GDM1 (cell line): ENCODE results near the gene PARD3B.

Experiments
- DNase-seq: peaks from one replicate; lab custom pipeline; 2025; lab: John Stamatoyannopoulos, UW

The PARD3B gene

DNA sequence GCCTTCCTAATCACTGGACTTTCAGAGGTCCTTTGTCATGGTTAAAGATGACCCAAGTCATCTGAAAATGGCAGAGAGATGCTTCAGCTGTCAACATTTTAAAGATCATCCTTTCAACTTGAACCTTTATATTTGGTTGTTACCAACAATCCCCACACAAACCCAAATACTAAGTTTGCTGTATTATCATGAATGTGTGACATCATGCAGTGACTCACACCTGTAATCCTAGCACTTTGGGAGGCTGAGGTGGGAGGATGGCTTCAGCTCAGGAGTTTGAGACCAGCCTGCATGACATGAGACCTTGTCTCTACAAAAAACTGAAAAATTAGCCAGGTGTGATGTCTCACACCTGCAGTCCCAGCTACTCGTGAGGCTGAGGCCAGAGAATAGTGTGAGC is 1081.8 kb downstream of the PARD3B start:
- no peak for DNase-seq

DNA sequence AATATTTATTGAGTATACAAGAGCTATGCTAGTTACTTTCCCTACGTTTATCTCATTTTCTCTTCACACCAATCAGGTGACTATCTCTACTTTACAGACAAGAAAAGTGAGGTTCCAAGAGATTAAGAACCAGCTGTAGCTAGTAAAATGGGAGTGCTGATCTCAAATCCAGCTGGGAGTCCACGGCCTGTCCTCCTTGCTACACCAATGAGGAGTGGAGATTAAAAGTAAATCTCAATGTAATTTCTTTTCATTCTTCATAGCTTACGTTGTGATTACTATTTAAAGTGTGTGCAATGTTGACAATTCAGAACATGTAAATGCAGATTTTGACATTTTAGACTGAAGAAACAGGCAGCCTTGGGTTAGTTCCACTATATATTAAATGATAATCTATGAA is 1083.1 kb downstream of the PARD3B start:
- DNase-seq, result no peak

DNA sequence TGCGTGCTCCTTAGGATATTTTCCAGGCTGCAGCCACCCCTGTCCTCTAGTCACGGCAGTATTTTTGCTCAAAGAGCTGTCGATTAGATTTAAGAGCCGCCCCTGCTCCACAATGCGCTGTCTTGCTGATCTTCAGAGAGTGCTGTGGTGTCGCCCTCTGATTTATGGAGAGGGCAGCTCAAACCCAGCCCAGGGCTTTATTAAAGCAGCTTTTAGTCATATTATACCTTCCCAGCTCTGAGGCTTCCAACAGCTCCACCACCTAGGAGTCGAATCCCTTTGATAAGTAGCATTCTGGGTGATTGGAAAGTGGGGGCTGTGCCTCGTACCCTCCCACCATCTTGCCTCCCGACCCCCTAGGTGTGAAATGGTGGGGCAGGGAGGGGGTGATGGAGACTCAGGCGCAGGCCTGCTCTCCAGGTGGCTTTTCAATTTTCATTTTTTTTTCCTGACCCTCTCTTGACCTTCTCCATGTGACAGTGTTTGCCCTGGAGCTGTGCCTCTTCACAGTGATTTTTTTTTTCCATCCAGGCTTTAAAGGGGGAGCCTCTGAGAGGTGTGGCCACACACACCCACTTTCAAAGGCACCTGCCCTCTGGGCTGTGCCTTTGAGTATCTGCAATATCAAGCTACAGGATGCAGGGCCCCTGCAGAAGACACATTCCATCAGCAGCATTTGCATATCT is 1084.0 kb downstream of the PARD3B start:
- DNase-seq, result no peak

DNA sequence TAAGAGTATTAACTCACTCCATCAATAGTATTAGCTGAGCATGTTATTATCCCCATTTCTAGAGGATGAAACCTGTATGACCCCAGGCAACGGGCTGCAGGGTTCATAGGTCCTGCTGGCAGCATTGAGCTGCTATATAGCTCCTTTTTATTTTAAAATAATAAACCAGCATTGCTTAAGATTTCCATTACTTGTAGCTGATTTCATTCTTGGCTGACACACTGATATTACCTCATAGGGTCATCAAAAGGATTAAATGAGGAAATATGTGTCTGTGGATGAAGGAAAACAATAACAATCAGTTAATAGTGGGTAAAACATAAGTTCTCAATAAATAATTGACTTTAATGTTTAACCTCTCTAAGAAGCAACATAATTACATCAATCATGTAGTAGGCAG is 1088.7 kb downstream of the PARD3B start:
- DNase-seq, result no peak

DNA sequence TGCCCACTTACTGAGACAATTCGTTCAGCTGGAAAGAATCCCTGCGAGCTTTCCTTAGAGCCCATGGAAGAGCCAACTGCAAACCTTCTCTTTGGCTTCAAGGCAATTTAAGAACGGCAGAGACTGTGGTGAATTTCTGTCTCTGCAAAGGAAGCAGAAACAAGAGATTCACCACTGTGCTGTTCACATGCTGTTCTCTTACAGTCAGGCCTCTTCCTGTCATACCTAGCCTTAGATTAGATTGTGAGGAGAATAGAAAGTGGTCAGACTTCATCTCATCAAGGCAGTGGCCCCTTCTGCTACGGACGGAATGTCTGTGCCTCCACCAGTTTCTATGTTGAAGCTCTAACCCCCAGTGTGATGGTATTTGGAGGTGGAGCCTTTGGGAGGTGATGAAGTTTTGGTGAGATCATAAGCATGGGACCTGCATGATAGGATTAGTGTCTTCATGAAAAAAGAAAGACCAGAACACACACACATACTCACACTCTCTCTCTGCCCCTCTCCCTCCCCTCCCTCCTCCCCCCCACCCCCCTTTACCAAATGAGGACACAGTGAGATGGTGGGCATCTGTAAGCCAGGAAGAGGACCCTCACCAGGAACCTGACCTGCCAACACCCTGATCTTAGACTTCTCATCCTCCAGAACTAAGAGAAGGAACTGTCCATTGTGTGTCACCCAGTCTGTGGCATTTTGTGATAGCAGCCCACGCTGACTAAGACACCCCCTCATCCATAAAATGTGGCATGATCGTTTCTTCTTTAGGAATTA is 1091.5 kb downstream of the PARD3B start:
- no peak for DNase-seq

DNA sequence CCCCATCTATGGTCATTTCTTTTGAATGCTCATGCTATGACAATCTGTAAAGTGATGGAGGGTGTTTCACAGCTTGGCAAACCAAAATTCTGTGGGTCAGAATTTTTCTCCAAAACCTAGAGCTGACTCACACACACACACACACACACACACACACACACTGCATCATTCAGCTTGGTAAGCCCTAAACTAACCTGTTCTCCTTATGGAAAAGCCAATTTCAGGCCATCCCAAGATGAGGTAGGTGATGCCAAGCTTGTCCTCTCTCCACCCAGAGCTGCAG is 1092.0 kb downstream of the PARD3B start:
- no peak for DNase-seq

DNA sequence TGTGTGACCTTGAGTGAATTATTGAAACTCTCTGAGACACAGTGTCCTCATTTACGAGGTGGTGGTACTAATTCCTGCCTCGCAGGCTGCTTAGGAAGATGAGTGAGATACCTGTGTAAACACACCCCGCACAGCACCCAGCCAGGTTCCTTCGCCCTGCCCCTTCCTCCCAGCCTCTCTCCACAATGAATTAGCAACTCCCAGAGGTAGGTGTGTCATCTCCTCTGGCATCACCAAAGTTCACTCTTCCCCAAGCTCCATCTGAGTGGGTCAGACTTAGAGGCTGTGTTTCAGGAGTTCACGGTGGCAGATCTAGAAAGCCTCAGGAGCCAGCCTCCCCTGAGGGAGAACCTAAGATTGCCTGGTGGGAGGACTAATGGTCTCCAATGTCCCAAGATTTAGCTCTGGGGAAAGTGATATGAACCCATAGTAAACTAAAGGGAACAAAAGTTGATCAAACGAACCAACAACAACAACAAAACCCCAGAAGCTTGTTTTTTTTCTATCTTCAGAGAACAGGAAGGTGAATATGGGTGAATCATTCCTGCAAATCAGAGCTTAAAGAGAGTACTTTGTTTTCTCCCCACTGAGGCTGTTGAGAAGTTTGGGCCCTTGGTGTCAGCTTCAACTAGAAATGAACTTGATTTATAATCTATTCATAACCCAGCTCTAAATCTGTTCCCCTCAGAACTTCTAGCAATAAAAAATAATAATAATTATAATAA is 1092.7 kb downstream of the PARD3B start:
- no peak for DNase-seq

DNA sequence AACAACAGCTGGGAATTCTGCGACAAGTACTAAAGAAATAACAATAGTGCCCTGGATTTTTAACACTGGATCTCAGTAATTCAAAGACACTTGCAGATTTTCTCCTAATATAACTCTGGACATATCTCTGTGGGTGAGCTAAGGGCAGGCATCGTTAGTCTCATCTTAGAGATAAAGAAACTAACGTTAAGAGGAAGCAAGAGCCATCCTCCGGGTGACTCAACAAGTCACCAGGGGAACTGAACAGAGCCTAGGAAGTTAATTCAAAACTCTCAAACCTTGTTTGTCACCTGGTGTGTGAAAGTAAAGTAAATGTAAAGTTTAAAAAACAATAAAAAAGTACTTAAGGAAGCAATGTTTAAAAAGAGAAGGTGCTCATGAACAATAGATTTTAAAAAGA is 1095.4 kb downstream of the PARD3B start:
- no peak for DNase-seq

DNA sequence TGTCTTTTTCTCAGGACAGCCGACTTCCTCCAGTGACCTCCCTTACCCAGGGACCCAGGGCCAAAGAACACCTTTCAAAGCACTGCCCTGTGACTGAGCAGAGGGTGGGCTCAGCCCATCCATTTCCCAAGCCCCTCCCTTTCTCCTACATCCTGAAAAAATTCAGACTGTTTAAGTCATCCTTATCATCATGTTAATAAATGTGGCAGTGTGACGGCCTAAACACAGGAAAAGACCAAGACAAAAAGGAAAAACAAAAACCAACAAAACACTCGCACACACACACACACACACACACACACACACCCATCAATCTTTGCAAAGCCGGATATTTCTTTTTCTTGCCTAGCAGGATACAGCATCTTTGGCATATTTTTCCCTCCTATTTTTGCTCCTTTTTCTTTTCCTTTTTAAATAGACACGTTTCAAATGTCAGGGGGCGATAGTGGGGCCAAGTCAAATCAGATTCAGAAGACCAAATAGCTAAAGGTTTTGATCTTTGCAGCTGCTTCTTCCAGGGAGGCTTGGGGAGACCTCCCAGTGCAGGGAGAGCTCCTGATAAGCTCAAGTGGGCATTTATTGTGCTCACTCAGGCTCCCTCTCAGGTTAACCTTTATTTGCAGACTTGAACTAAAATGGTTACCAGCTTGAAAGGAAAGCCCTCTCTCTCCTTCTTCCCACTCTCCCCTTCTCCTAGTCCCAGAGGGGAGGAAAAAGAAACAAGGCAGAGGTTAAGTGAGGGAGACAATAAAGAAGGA is 1097.5 kb downstream of the PARD3B start:
- no peak for DNase-seq

DNA sequence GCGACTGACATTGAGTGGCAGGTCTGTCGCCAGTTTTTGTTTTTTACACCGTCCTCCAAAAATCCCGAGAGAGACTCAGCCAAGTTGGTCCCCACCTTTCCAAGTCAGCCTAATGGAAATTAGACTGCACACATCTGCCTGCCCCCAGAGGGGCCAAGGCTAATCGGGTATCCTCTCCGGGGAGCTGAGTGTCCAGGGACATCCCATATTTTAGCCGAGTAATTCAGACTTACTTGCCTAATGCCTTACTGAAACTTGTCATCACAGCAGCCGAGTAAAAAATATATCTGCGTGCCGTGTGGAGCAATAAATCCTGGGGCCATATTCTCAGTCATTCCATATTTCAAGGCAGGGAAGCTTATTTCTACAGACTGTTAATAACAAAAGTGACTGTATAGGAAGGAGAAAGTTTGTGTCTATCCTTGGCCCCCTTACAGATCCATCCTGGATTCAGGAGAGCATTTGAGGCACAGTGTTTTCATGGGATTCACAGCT is 1098.2 kb downstream of the PARD3B start:
- DNase-seq, result no peak

DNA sequence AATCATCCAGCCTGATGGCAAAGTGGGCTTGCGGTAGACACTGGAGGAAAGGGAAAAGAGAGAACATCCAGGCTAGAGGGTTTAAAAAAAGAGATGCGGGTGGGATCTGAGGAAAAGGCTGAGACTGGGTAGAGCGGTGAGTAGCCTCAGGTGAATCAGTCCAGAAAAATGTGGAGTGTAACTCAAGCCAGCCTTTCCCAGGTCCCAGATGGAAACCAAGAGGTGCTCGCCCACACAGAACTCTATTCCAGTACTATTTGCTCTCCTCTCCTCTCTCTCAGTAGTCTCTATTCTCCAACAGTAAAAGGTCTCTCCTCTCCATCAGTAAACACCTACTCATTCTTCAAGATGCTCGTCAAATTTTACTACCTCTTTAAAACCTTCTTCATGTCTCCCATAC is 1098.7 kb downstream of the PARD3B start:
- no peak for DNase-seq

DNA sequence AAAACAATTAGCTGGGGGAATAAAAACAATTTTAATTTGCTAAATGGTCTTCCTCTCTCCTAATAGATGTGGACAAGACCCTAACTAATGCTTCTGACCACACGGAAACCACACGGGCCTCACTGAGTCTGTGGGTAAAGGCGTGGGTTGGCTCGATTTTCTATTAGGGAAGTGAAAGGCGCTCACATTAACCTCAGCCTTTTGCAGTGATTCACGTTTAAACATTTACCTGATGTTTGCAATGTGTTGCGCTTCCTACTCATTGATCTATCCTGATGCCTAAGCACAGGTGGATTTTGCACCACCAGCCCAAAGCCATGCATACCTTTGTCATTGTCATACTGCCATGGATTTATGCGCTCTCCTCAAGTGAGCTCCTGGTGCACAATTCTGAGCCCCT is 1101.4 kb downstream of the PARD3B start:
- DNase-seq, result no peak

DNA sequence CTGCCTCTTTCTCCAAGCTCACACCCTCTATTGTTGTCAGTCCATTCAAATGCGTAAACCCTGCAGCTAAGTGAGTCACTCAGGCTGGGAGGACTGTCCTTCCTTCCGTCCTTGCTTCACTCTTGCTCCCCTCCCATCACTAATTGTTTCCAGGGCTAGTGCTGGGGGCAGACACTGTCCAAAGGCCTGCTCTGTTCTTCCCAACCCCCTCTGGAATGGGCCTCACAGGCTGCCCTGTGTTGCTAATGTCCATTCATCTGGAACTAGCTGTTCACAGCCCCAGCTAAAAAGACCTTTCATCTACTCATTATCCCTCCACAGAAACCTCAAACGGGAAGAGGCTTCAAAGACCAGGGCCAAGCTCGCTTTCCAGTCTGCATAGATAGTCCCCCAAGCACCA is 1105.2 kb downstream of the PARD3B start:
- no peak for DNase-seq

DNA sequence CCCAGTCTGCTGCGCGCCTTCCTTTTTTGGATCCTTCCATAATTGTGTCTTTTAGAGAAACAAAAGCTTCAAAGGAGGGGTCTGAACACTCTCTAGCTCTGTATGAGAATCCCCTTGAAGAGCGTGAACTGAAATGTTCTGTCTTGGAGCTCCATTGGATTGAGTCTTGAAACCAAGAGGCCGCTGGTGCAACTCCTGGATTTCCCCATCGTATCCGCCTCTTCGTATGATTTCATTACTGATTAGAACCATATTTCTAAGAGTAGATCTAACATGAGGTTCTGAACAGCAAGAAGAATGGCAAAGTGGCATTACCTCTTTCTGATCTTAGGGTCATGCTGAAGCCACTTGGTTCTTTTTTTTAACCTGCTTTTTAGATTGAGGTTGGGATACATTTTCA is 1105.7 kb downstream of the PARD3B start:
- no peak for DNase-seq

DNA sequence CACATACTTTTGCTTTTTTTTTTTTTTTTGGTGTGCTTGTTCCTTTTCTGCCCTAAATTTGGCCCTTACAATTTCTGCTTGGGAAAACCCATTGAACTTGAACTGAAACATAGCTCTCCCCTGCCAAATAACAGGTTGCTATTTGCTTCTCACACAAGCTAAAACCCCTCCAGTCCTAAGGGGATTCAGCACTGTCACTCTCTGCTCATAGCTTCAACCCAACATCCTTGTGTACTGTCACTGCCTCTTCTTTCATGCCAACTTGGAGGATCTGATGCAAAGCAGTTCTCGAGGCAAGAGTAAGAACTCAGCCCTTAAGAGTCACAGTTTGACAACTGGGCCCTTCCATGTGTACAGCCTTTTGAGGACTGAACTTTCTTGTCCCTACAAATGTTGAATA is 1106.4 kb downstream of the PARD3B start:
- no peak for DNase-seq

DNA sequence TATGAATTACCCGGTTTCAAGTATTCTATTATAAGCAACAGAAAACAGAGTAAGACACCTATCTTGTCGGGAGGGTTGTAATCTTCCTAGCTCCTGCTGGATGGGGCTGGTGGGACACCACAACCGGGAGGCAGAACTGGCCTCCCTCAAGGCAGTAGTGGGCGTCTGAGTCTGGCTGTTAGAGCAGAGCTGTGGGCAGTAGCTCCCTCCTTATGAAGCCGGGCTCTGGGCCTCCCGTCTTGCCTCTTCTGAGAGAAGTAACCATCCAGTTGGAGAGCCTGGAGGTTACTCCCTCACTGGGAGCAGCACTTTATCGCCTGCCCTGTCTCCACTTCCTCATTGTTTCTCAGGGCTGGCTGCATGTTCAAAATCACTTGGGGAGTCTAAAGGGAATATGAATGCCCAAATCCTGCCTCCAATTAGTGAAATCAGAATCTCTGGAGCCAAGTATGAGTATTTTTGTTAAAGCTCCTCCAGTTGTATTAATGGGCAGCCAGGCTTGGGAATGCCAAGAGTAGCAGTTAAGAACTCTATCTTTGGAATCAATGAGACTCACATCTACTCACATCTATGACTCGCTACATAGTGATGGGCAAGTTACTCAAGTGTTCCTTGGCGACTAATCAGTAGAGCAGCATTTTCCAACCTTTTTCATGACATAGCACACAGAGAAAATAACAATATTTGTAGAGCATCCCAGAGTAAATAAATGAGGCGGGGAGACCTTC is 1109.8 kb downstream of the PARD3B start:
- no peak for DNase-seq

DNA sequence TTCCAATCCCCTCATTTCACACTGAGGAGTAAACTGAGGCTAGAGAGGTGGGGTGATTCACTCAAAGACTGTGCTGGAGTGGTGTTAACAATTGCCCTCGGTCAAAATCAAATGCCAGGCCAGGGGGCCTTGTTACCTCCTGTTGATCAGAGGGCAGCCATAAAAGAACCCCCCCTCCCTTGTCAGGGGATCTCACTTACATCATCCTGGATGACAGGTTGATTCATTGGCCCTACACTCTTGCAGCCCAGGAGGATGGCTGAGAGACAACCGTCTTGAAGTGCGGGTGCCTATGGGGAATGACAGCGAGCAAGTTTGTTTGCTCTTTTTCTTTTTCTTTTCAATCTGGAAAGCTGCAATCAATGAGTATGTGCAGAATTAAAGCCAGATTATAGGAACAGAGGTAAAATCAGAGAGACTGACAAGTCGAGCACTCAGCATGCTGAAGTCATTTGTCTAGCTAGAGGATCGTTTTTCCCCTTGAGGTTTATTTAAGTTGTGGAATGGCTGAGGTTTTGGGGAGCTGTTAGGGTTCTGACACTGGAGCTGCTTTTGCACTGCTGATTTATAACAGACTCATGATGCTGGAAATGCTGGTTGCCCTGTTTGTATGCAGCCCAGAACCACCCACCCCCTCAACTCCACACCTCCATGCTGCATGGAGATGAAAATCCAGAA is 1110.6 kb downstream of the PARD3B start:
- DNase-seq, result no peak

DNA sequence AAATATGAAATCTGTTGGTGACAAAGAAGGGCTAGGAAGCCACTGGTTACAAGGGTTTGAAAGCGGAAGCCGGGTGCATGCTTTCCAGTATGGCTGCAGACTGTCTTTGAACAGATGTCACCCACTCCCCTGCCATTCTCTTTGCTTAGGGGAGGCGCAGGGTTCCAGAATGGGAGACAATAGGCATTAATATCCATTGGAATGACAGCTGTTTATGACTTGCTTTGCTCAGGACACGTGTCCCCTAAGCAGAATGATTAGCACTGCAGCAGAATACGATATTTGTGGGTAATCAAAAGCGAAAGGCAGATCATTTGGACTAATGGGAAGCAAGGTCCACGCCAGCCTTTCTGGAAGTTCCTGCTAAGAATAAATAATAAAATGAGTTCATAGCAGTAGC is 1111.2 kb downstream of the PARD3B start:
- no peak for DNase-seq

DNA sequence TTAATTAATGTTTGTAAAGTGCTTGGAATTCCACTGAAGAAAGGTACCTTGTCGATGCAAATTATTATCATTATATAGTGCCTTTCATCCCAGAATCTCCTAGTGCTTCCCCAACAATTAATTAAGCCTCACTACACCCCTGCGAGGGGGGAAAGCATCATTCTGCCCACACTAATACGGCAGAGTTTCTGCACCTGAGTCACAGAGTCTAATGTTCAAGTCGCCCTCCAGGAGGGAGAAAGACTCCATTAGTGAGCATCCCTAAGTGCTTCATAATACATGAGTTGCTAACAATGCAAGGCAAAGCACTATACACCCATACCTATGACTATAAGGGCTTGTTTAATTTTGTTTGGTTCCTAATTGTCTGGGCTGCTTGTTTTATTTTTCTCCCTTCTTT is 1111.7 kb downstream of the PARD3B start:
- no peak for DNase-seq

DNA sequence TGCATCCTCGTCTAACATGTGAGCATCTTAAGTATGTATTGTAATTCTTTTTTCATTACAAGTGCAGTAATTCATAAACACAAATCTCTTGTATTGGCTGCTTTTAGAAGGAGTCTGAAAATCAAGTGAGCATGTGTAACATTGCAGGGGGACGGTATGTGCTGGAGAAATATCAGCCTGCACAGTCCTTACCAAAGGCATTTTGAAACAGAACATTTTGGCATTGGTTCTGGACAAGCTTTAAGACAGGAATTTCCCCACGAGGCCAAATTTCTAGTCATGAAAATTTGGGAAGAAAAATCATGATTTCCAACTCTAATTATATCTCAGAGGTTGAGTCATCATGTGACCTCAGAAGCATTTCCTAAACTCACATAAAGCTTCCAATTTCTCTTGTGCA is 1112.3 kb downstream of the PARD3B start:
- DNase-seq, result no peak

DNA sequence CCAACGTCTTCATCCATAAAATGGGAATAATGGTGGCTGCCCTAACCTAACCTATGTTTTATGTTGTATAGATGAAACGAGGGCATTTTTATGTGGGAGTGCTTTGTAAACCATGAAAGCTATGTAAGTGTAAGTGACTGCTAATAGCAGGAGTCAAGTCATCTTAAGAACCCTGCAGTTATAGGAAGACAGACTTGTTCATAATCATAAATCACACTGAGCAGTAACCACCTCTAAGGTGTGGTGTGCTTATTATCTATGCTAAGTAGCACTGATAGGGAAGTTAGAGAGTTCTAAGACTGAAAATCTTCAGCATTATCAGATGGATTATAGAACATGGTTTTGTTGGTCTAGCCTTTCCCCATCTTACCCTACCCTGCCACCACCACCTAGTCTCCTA is 1112.8 kb downstream of the PARD3B start:
- no peak for DNase-seq
